MG63 (cell line): ENCODE data around the gene PTGR1. TPM values are rescaled to one million over a fixed set of nuclear protein-coding genes. Genes with fewer than 3 reads are reported as not detected.
A peak's percentile ranks its signal among the peaks of the same experiment; 100 is the strongest.
"Not testable (repeated sequence)": the region's sequence is repeated elsewhere in the genome, so short reads cannot be mapped to it uniquely, and the experiment has no call there.

Source experiments
- DNase-seq: peaks from one replicate; pipeline ENCODE4 v3.0.0-alpha.2; 2020
- H3K27me3 ChIP-seq: fragments of 250-450 bp; sonication (Bioruptor Pico); 2 replicates; pipeline ENCODE4 v1.5.1; 2020; ENCODE audit warnings: mild to moderate bottlenecking, moderate library complexity
- H3K36me3 ChIP-seq: fragments of 250-450 bp; sonication (Bioruptor Pico); 2 replicates; pipeline ENCODE4 v1.5.1; 2020; ENCODE audit warnings: mild to moderate bottlenecking, moderate library complexity
- H3K4me3 ChIP-seq: fragments of 250-450 bp; sonication (Bioruptor Pico); 2 replicates; pipeline ENCODE4 v1.5.1; 2020; ENCODE audit warnings: mild to moderate bottlenecking, moderate library complexity
- H3K9me3 ChIP-seq: fragments of 250-450 bp; sonication (Bioruptor Pico); 2 replicates; pipeline ENCODE4 v1.5.1; 2020; ENCODE audit warnings: mild to moderate bottlenecking, moderate library complexity
- total RNA-seq: library from RNA; depleted of rRNA; stranded (reverse); fragments of >200 nt; shearing (Covaris generic); gene quantifications from 2 replicates; pipeline ENCODE4 v1.2.3, GENCODE V29; 2014; ENCODE audit warnings: low replicate concordance

The PTGR1 gene
- total RNA-seq, 1 experiment from 2014 or later, result 50.7 TPM

- H3K36me3 ChIP-seq, result no peaks in the 10 kb centered on the region
- H3K27me3 ChIP-seq, result no peaks in the 10 kb centered on the region
- no peaks in the 10 kb centered on the region for H3K9me3 ChIP-seq
- no peak overlapping the region for H3K4me3 ChIP-seq
- no peak for DNase-seq
Observed at GRCh38 chr9:111627260-111627963, 28.0 kb upstream of the PTGR1 start.

- Histone ChIP-seq H3K27me3 (no peaks in the 10 kb centered on the region), H3K36me3 (no peaks in the 10 kb centered on the region), H3K9me3 (no peaks in the 10 kb centered on the region), H3K4me3 (no peak overlapping the region)
- peak; percentile 68 for DNase-seq
Observed at GRCh38 chr9:111622626-111623025, 23.2 kb upstream of the PTGR1 start.

GRCh38 chr9:111621895-111622480, 22.5 kb upstream of the PTGR1 start:
- peak; percentile 37 for DNase-seq
- Histone ChIP-seq H3K4me3 (no peak overlapping the region), H3K27me3 (no peaks in the 10 kb centered on the region), H3K36me3 (no peaks in the 10 kb centered on the region), H3K9me3 (no peaks in the 10 kb centered on the region)

GRCh38 chr9:111617349-111617748, 17.9 kb upstream of the PTGR1 start:
- not testable (repeated sequence) for DNase-seq, H3K4me3 ChIP-seq, H3K9me3 ChIP-seq, H3K36me3 ChIP-seq, H3K27me3 ChIP-seq

- H3K9me3 ChIP-seq, result no peaks in the 10 kb centered on the region
- no peak for DNase-seq
- no peak overlapping the region for H3K4me3 ChIP-seq
- no peaks in the 10 kb centered on the region for H3K27me3 ChIP-seq
- H3K36me3 ChIP-seq, result no peaks in the 10 kb centered on the region
Observed at GRCh38 chr9:111615928-111616327, 16.5 kb upstream of the PTGR1 start.

- H3K4me3 ChIP-seq, result no peak overlapping the region
- no peaks in the 10 kb centered on the region for H3K27me3 ChIP-seq
- H3K36me3 ChIP-seq, result no peaks in the 10 kb centered on the region
- DNase-seq, result no peak
- H3K9me3 ChIP-seq, result no peaks in the 10 kb centered on the region
Observed at GRCh38 chr9:111613436-111614040, 14.1 kb upstream of the PTGR1 start.

- no peaks in the 10 kb centered on the region for H3K9me3 ChIP-seq
- no peaks in the 10 kb centered on the region for H3K36me3 ChIP-seq
- no peak for DNase-seq
- H3K4me3 ChIP-seq, result no peak overlapping the region
- H3K27me3 ChIP-seq, result no peaks in the 10 kb centered on the region
Observed at GRCh38 chr9:111610845-111611244, 11.4 kb upstream of the PTGR1 start.

GRCh38 chr9:111610149-111610548, 10.7 kb upstream of the PTGR1 start:
- no peak overlapping the region for H3K4me3 ChIP-seq
- H3K27me3 ChIP-seq, result no peaks in the 10 kb centered on the region
- no peaks in the 10 kb centered on the region for H3K36me3 ChIP-seq
- no peaks in the 10 kb centered on the region for H3K9me3 ChIP-seq
- DNase-seq, result no peak

GRCh38 chr9:111605041-111605559, 5.7 kb upstream of the PTGR1 start:
- no peak for DNase-seq
- Histone ChIP-seq H3K27me3 (no peaks in the 10 kb centered on the region), H3K36me3 (no peaks in the 10 kb centered on the region), H3K9me3 (no peaks in the 10 kb centered on the region), H3K4me3 (no peak overlapping the region)

- Histone ChIP-seq H3K9me3 (no peaks in the 10 kb centered on the region), H3K4me3 (no peak overlapping the region), H3K36me3 (no peaks in the 10 kb centered on the region), H3K27me3 (no peaks in the 10 kb centered on the region)
- DNase-seq, result no peak
Observed at GRCh38 chr9:111604054-111604615, 4.7 kb upstream of the PTGR1 start.

- no peaks in the 10 kb centered on the region for H3K36me3 ChIP-seq
- H3K4me3 ChIP-seq, result no peak overlapping the region
- DNase-seq, result no peak
- no peaks in the 10 kb centered on the region for H3K9me3 ChIP-seq
- no peaks in the 10 kb centered on the region for H3K27me3 ChIP-seq
Observed at GRCh38 chr9:111603041-111603440, 3.6 kb upstream of the PTGR1 start.

- DNase-seq, result no peak
- Histone ChIP-seq H3K36me3 (peaks cover 13% of the 10 kb centered on the region), H3K27me3 (no peaks in the 10 kb centered on the region), H3K9me3 (no peaks in the 10 kb centered on the region), H3K4me3 (no peak overlapping the region)
Observed at GRCh38 chr9:111601237-111602018, 2.0 kb upstream of the PTGR1 start.

- Histone ChIP-seq H3K27me3 (no peaks in the 10 kb centered on the region), H3K4me3 (peak overlapping the region; percentile 61), H3K36me3 (peaks cover 27% of the 10 kb centered on the region), H3K9me3 (no peaks in the 10 kb centered on the region)
- DNase-seq, result no peak
Observed at GRCh38 chr9:111599955-111600343, 502 bp upstream of the PTGR1 start.

GRCh38 chr9:111598733-111599091, 735 bp downstream of the PTGR1 start:
- Histone ChIP-seq H3K4me3 (peak overlapping the region; percentile 61), H3K9me3 (no peaks in the 10 kb centered on the region), H3K27me3 (no peaks in the 10 kb centered on the region), H3K36me3 (peaks cover 29% of the 10 kb centered on the region)
- peak; percentile 12 for DNase-seq

- H3K4me3 ChIP-seq, result peak overlapping the region; percentile 61
- H3K36me3 ChIP-seq, result peaks cover 34% of the 10 kb centered on the region
- H3K27me3 ChIP-seq, result no peaks in the 10 kb centered on the region
- H3K9me3 ChIP-seq, result no peaks in the 10 kb centered on the region
- peak; percentile 28 for DNase-seq
Observed at GRCh38 chr9:111597852-111598732, 1.4 kb downstream of the PTGR1 start.

- no peak for DNase-seq
- Histone ChIP-seq H3K27me3 (no peaks in the 10 kb centered on the region), H3K4me3 (no peak overlapping the region), H3K9me3 (no peaks in the 10 kb centered on the region), H3K36me3 (peaks cover 64% of the 10 kb centered on the region)
Observed at GRCh38 chr9:111588846-111589245, 10.6 kb downstream of the PTGR1 start.
